HuH-7.5 (cell line): ENCODE data around the gene PRKCE.

ENCODE experiments used
- DNase-seq: peaks from one replicate; pipeline ENCODE4 v3.0.0; 2011; ENCODE audit warnings: low spot score

PRKCE gene

GRCh38 chr2:46079985-46080560, 428.6 kb downstream of the PRKCE start:
- DNase-seq, result no peak

- no peak for DNase-seq
Measured at GRCh38 chr2:46082531-46083485, 431.3 kb downstream of the PRKCE start.

GRCh38 chr2:46086578-46087070, 435.1 kb downstream of the PRKCE start:
- no peak for DNase-seq

- no peak for DNase-seq
Measured at GRCh38 chr2:46087492-46087891, 436.0 kb downstream of the PRKCE start.

- no peak for DNase-seq
Measured at GRCh38 chr2:46091004-46091403, 439.5 kb downstream of the PRKCE start.

DNA sequence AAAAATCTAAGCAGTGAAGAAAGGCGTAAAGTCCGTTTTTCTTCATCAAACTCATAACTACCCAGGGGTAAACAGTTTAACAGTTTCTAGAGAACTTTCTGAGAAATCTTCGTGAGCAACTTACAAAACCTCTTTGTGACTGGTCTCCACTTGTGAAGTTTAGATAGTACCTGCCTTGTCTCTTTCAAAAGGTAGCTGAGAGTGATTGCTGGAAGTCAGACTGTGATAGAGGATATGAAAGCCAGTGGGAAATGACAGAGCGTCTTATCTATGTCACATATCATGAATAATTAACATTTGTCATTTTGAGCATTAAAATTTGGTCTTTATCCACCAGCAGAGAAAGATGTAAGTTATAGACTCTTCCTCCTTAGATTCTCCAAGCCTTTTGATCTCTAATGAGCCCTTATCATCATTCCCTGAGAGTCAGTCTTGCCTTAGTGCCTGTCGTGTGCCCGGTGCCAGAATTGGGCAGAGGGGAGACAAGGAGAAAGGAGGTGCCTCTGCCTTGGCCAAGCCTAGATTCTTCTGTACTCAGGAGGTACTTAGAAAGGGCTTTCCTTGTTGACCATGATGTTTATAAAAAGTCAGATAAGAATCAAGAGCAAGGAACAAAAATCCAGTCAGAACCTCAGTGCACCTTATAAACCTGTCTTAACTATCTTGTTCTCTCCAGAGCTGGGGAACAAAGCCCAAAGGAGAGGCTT, 440.6 kb downstream of the PRKCE start:
- no peak for DNase-seq

DNA sequence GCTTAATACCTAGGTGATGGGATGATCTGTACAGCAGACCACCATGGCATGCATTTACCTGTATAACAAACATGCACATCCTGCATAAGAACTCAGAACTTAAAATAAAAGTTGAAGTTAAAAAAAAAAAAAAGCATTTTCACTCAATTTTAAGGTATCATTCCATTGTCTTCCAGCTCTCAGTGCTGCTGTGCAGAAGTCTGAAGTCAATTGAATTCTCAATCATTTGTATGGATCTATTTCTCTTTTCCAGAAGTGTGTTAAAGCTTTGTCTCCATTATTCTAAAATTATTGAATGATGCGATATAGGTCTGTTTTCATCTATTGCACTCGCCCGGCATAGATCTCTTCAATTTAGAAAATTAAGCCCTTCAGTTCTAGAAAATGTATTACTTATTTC, 443.2 kb downstream of the PRKCE start:
- DNase-seq, result no peak

GRCh38 chr2:46095830-46096229, 444.4 kb downstream of the PRKCE start:
- DNase-seq, result no peak

GRCh38 chr2:46096260-46096659, 444.8 kb downstream of the PRKCE start:
- DNase-seq, result no peak

GRCh38 chr2:46097714-46098480, 446.4 kb downstream of the PRKCE start:
- DNase-seq, result no peak

DNA sequence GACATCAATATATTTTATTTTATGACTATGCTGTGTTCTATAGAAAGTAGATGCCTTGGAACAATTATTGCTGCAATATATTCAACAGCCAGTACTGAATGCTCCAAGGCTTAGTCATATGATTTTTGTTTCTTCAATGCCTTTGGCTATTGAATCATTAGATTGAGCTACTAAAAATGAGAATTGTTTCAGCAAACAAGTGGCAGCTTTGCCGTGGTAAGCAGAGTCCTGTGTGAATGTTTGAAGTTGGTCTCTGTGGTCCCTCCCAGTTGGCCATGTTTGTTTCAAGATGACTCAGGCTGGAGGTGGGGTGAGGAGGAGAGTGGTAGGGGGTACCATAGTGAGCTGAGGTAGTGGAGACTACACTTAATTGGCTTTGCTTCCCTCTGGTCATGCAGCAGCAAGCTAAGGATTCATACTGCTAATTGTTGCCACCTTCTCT, 447.2 kb downstream of the PRKCE start:
- no peak for DNase-seq

DNA sequence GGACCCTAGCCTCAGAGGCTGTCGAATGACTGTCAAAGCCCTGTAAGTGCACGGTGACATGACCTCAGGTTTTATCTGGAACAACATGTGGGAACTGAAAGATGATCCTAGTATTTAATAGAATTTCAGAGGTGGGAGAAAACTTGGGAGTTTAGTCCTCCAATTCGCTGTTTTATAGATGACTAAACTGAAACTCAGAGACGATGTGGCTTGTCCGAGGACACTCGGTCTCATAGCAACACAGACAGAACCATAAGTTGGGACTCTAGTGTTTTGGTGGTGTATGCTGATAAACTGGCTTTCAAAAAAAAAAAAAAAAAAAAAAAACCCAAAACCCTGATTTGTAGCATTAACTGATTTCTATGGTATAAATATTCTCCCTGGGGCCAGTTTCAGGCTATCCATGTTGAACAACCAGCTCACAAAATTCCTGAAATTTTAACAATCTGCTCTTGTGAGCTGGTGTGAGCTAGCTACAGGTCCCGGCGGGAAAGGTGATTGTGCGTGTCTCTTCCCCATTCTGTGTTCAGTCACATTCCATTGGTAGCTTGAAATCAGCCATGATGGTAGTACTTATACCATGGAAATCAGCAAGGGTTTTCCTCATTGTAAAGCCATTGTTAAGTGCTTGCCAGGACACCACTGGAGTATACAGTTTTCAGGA, 450.2 kb downstream of the PRKCE start:
- no peak for DNase-seq

DNA sequence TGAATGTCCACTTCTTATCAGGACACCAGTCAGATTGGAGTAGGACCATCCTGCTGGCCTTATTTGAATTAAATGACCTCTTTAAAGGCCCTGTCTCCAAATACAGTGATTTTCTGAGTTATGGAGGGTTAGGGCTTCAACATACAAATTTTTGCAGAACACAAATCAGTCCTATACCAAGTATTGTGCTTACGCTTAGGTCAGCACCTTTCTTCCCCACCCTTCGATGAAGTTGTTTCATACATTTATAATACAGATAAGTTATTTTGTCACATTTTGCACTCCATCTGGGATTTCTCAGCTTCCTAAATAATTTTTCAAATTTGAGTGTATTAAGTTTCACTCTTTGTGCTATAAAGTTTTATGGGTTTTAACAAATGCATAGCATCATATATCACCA, 455.2 kb downstream of the PRKCE start:
- DNase-seq, result no peak

DNA sequence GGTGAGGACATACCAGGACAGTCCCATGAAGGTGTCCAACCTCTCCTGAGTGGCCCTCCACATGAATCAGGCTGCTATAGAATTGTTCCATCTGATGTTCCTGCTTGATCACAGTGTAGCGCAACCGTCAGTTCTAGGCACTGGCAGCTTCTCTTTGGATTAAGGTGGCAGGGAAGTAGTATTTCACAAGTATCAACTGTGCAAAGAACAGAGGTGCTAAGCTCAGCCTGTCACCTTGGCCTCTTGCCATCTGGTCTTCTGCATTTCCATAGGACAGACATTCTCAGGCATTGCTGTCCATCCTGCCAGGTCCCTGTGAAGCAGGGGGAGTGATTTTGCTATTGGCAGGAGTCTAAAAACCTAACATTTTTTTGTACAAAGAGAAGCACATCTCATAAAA, 463.5 kb downstream of the PRKCE start:
- DNase-seq, result no peak

- DNase-seq, result no peak
Measured at GRCh38 chr2:46116150-46116549, 464.7 kb downstream of the PRKCE start.

DNA sequence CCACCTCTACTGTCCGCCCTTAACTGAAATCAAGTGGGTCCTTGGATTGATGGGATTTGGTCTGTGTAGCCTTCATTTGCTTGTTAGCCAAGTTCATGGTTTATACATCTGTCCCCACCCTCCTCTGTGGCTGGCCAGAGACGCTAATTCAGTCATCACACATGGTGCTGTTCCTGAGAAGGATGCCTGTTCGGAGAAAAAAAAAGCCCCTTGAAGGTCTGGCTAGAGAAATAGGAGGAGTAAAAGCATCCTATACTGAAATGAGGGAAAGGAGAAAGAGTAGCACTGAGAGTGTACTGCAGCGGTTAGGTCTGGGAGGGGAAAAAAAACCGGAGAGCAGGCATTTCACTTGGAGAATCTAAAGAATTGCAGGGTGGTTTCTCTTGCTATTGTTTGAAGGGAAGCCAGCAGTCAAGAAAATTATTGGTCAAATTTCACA, 465.1 kb downstream of the PRKCE start:
- no peak for DNase-seq

DNA sequence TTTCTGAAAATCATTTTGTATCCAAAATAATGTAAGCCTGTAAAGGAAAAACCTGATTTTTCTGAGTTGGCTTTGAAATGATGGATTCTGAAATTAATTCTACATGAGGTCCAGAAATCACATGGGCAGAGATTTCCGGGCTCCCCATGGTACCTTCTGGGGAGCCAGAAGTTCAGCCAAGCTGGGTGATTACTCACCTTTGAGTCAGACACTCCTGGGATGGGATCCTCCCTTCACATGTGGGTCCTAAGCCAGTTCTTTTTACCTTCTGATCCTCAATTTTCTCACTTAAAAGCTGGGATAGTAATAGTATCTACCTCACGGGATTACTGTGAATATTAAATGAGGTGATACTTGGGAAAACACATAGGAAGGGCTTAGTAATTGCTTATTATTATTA, 465.9 kb downstream of the PRKCE start:
- no peak for DNase-seq

- no peak for DNase-seq
Measured at GRCh38 chr2:46117994-46118393, 466.5 kb downstream of the PRKCE start.

DNA sequence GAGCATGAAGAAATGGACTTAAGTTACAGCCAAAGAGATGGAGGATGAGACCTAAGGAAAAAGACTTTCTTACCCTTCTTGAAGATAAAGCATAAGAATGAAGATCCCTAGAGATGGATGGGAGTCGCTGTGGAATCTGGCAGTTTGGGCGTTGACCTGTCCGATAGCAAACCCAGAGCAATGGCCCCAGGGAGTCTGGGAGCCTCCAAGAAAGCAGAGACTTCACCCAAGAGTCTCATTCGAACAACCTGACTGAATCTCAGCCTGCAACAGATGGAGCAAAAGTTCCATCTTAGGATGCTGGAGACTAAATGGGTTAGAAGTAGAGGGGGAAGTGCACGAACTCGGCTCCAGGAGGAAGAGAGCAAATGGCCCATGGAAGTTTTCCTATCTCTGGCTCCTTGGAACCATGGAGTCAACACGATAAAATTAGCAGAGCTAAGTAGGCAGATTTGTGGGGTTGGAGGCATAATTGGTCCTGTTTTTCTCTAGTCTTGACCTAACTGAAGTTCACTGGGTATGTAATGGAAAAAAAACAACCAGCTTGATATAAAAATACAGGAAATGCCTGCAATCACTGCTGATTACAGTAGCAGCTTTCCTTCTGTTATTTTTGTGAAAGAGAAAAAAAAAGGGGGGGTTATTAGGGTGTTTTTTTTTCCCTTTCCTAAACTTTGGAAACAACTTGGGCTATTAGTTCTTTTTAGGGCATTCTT, 467.3 kb downstream of the PRKCE start:
- DNase-seq, result no peak

GRCh38 chr2:46119453-46119852, 468.0 kb downstream of the PRKCE start:
- DNase-seq, result no peak
